ENCODE results near the gene PNPLA7. TPM values are rescaled to one million over a fixed set of nuclear protein-coding genes. Genes with fewer than 3 reads are reported as not detected.

Gene PNPLA7
- total and polyA plus RNA-seq, 2 of the 8 experiments (the other 6 are each of a cell fraction or from before 2014, with no cell fraction given) = 0.35 to 0.47 TPM

GRCh38 chr9:137505421-137506140 lies 44.6 kb downstream of the PNPLA7 start (continued):
- no peak for TF ChIP-seq CHD7 (IDR thresholded peaks at IDR 0.05; ENCODE audit: insufficient replicate concordance, low read length)
- no peak for TF ChIP-seq CBX5 (IDR thresholded peaks at IDR 0.05; ENCODE audit: low read depth, low read length)
- no peak for TF ChIP-seq SIX5 (IDR thresholded peaks at IDR 0.05; ENCODE audit: low read depth, low read length)
- TF ChIP-seq E2F6 (IDR thresholded peaks at IDR 0.05) = no peak
- no peak for TF ChIP-seq POLR2AphosphoS5 (IDR thresholded peaks at IDR 0.05; ENCODE audit: low read depth, low read length)
- TF ChIP-seq GABPA (IDR thresholded peaks at IDR 0.05; ENCODE audit: borderline replicate concordance, insufficient read depth, low read length) = no peak
- no peak for TF ChIP-seq SP4 (IDR thresholded peaks at IDR 0.05; ENCODE audit: low read length)
- TF ChIP-seq TAF7 (optimal IDR thresholded peaks at IDR 0.05; ENCODE audit: borderline replicate concordance, low read depth, low read length) = no peak
- TF ChIP-seq CBX8 (IDR thresholded peaks at IDR 0.05; ENCODE audit: borderline replicate concordance, low read depth, low read length) = no peak
- TF ChIP-seq GTF2F1 (IDR thresholded peaks at IDR 0.05; ENCODE audit: borderline replicate concordance, low read depth, low read length) = no peak

Data from H1 (cell line).